ENCODE results near the gene AP2A2. TPM values are rescaled to one million over a fixed set of nuclear protein-coding genes. Genes with fewer than 3 reads are reported as not detected.

The AP2A2 gene
- total RNA-seq, 1 donor: 50.7 TPM

DNA sequence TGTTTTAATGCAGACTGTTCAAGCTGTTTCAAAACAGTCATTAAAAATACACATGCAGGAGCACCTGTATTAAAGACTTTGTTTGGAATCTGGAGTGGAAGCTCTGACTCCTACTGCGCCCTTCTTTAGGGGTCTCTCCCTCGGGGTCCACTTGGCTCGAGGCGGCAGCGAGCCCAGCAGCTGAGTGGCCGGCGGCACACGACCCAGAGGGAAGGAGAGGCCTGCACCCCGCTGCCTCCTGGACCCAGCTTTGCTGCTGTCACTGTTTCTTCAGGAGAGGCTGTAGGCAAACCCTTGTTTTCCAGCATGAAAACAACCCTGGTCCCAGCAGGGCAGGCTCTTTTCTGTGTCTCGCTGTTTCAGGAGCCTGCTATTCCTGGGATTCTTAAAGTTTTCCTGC is 81.6 kb downstream of the AP2A2 start:
- Histone ChIP-seq H3K9me3 (ENCODE audit: low read depth, low read length) (no peaks in the 10 kb centered on the region), H3K27me3 (ENCODE audit: insufficient read depth, low read length) (no peaks in the 10 kb centered on the region), H3K4me1 (ENCODE audit: insufficient read depth, low read length) (no peaks in the 10 kb centered on the region), H3K27ac (ENCODE audit: low read depth, low read length) (no peak overlapping the region), H4K20me1 (ENCODE audit: insufficient read depth, low read length) (peaks cover 8% of the 10 kb centered on the region), H3K79me2 (ENCODE audit: insufficient read depth, low read length) (peaks cover 4% of the 10 kb centered on the region), H3K36me3 (ENCODE audit: insufficient read depth, low read length) (peaks cover 41% of the 10 kb centered on the region), H3K4me3 (ENCODE audit: insufficient read depth, low read length) (no peak overlapping the region), H3K4me2 (ENCODE audit: insufficient read depth, low read length) (no peak overlapping the region), H2AFZ (ENCODE audit: low read length) (no peak overlapping the region)
- TF ChIP-seq, protein P1, sequence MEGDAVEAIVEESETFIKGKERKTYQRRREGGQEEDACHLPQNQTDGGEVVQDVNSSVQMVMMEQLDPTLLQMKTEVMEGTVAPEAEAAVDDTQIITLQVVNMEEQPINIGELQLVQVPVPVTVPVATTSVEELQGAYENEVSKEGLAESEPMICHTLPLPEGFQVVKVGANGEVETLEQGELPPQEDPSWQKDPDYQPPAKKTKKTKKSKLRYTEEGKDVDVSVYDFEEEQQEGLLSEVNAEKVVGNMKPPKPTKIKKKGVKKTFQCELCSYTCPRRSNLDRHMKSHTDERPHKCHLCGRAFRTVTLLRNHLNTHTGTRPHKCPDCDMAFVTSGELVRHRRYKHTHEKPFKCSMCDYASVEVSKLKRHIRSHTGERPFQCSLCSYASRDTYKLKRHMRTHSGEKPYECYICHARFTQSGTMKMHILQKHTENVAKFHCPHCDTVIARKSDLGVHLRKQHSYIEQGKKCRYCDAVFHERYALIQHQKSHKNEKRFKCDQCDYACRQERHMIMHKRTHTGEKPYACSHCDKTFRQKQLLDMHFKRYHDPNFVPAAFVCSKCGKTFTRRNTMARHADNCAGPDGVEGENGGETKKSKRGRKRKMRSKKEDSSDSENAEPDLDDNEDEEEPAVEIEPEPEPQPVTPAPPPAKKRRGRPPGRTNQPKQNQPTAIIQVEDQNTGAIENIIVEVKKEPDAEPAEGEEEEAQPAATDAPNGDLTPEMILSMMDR (IDR thresholded peaks at IDR 0.05; ENCODE audit: extremely low read depth, low read depth, low read length): no peak
- DNase-seq (ENCODE audit: insufficient read length, low spot score, missing footprints): no peak

DNA sequence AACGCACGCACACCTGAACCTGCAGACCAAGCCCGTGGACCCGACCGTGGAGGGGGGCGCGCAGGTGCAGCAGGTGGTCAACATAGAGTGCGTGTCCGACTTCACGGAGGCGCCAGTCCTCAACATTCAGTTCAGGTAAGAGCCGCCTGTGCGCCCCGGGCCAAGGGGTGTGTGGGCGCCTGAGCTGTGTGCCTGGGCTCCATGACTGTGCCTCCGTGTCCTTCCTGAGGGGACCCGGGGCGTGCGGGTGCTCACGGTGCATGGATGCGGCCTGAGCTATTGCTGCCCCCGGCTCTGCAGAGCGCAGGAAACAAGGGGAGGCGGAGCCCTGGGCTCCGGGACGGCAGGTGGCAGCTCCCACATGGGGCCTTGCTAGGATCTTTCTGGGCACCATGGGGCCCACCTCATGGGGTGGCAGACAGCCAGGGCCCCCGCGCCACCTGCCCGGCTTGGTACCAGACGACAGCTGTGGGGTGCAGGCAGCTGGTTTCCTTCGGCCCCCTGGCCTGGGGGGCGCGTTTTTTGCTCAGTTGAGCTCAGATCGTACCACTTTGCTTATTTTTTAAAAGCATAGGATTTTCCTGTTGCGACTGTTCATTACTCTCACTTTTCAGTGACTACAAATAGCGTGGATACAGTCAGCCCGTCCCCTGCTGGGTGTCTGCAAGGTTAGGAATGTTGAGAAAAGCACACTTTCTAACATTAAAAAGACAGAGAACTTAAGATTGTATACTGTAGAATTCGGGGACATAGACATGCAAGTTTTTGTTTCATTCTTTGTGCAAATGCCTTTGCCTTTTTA is 82.5 kb downstream of the AP2A2 start:
- H2AFZ ChIP-seq (ENCODE audit: low read length): no peak overlapping the region
- H3K4me2 ChIP-seq (ENCODE audit: insufficient read depth, low read length): no peak overlapping the region
- H3K9me3 ChIP-seq (ENCODE audit: low read depth, low read length): no peaks in the 10 kb centered on the region
- TF ChIP-seq, protein P1 (IDR thresholded peaks at IDR 0.05; ENCODE audit: extremely low read depth, low read depth, low read length): no peak
- H3K27ac ChIP-seq (ENCODE audit: low read depth, low read length): no peak overlapping the region
- H3K27me3 ChIP-seq (ENCODE audit: insufficient read depth, low read length): no peaks in the 10 kb centered on the region
- no peak overlapping the region for H3K4me3 ChIP-seq (ENCODE audit: insufficient read depth, low read length)
- no peaks in the 10 kb centered on the region for H3K4me1 ChIP-seq (ENCODE audit: insufficient read depth, low read length)
- peaks cover 41% of the 10 kb centered on the region for H3K36me3 ChIP-seq (ENCODE audit: insufficient read depth, low read length)
- no peaks in the 10 kb centered on the region for H3K79me2 ChIP-seq (ENCODE audit: insufficient read depth, low read length)
- no peak for DNase-seq (ENCODE audit: insufficient read length, low spot score, missing footprints)
- no peaks in the 10 kb centered on the region for H4K20me1 ChIP-seq (ENCODE audit: insufficient read depth, low read length)

DNA sequence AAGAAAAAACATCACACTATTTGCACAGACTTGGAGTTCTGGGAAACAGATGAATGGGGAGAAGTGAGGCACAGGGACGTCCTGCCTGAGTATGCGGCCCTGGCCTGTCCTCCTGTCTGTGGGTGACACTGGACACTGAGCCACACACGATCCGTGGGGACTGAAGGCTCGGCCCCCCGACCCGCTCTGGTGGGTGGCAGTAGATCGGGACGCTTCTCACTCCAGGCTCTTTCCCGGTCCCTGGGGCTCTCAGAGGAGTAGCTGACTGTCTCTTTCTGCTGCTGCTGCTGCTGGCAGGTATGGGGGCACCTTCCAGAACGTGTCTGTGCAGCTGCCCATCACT is 83.1 kb downstream of the AP2A2 start:
- Histone ChIP-seq H3K9me3 (ENCODE audit: low read depth, low read length) (no peaks in the 10 kb centered on the region), H4K20me1 (ENCODE audit: insufficient read depth, low read length) (no peaks in the 10 kb centered on the region), H3K27me3 (ENCODE audit: insufficient read depth, low read length) (no peaks in the 10 kb centered on the region), H2AFZ (ENCODE audit: low read length) (no peak overlapping the region), H3K4me3 (ENCODE audit: insufficient read depth, low read length) (no peak overlapping the region), H3K4me1 (ENCODE audit: insufficient read depth, low read length) (no peaks in the 10 kb centered on the region), H3K79me2 (ENCODE audit: insufficient read depth, low read length) (no peaks in the 10 kb centered on the region), H3K27ac (ENCODE audit: low read depth, low read length) (no peak overlapping the region), H3K4me2 (ENCODE audit: insufficient read depth, low read length) (no peak overlapping the region), H3K36me3 (ENCODE audit: insufficient read depth, low read length) (peaks cover 41% of the 10 kb centered on the region)
- TF ChIP-seq, protein P1 (IDR thresholded peaks at IDR 0.05; ENCODE audit: extremely low read depth, low read depth, low read length): no peak
- DNase-seq (ENCODE audit: insufficient read length, low spot score, missing footprints): no peak

GRCh38 chr11:1009371-1009770 is 83.7 kb downstream of the AP2A2 start:
- Histone ChIP-seq H3K79me2 (ENCODE audit: insufficient read depth, low read length) (no peaks in the 10 kb centered on the region), H3K27me3 (ENCODE audit: insufficient read depth, low read length) (no peaks in the 10 kb centered on the region), H3K4me3 (ENCODE audit: insufficient read depth, low read length) (no peak overlapping the region), H3K9me3 (ENCODE audit: low read depth, low read length) (no peaks in the 10 kb centered on the region), H3K36me3 (ENCODE audit: insufficient read depth, low read length) (peaks cover 40% of the 10 kb centered on the region), H4K20me1 (ENCODE audit: insufficient read depth, low read length) (no peaks in the 10 kb centered on the region), H3K4me1 (ENCODE audit: insufficient read depth, low read length) (no peaks in the 10 kb centered on the region), H2AFZ (ENCODE audit: low read length) (no peak overlapping the region), H3K27ac (ENCODE audit: low read depth, low read length) (no peak overlapping the region), H3K4me2 (ENCODE audit: insufficient read depth, low read length) (no peak overlapping the region)
- TF ChIP-seq, protein P1 (IDR thresholded peaks at IDR 0.05; ENCODE audit: extremely low read depth, low read depth, low read length): no peak
- DNase-seq (ENCODE audit: insufficient read length, low spot score, missing footprints): no peak
